NCI-H1436 treated with DMSO at 0.1 percent for 48 hours (cell line): Measurements from ENCODE around the gene LRG1.
A peak's percentile ranks its signal among the peaks of the same experiment; 100 is the strongest.
"Not testable (repeated sequence)": the region's sequence is repeated elsewhere in the genome, so short reads cannot be mapped to it uniquely, and the experiment has no call there.

Experiments
- DNase-seq: peaks from one replicate; lab custom pipeline; 2025; lab: John Stamatoyannopoulos, UW

The LRG1 gene

GRCh38 chr19:4550479-4551050, 10.7 kb upstream of the LRG1 start:
- DNase-seq = no peak

DNA sequence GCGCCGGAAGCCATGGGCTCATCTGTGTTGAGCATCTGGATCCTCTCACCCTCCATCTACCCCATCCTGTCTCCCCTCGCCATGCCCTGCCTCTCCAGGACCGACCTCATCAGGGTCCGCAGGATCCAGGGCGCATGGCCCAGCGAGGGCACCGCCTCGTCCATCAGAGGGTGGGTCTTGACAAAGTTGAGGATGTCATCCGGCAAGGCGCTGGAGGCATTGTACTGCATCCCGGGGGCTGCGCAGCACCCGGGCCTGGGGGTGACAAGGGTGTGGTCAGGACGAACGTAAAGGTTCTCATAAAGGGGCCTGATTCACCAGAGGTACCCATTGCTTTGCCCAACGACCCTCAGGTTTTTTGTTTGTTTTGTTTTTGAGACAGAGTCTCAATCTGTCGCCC, 10.2 kb upstream of the LRG1 start:
- DNase-seq = no peak

DNA sequence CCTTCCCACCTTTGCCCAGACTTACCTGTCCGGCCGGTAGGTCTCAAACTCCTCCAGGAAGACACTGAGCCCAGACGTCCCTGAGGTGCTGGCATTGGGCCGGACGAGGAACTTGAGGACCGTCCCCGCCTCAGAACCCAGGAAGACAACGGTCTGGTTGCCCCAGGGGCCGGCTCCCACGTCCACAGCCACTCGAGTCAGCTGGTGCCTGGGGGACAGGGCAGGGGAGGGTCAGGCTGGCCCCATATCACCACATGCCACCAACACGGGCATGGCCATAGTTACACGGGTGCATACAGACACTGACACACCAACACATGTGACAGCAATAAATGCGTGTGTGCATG, 8.4 kb upstream of the LRG1 start:
- no peak for DNase-seq

DNA sequence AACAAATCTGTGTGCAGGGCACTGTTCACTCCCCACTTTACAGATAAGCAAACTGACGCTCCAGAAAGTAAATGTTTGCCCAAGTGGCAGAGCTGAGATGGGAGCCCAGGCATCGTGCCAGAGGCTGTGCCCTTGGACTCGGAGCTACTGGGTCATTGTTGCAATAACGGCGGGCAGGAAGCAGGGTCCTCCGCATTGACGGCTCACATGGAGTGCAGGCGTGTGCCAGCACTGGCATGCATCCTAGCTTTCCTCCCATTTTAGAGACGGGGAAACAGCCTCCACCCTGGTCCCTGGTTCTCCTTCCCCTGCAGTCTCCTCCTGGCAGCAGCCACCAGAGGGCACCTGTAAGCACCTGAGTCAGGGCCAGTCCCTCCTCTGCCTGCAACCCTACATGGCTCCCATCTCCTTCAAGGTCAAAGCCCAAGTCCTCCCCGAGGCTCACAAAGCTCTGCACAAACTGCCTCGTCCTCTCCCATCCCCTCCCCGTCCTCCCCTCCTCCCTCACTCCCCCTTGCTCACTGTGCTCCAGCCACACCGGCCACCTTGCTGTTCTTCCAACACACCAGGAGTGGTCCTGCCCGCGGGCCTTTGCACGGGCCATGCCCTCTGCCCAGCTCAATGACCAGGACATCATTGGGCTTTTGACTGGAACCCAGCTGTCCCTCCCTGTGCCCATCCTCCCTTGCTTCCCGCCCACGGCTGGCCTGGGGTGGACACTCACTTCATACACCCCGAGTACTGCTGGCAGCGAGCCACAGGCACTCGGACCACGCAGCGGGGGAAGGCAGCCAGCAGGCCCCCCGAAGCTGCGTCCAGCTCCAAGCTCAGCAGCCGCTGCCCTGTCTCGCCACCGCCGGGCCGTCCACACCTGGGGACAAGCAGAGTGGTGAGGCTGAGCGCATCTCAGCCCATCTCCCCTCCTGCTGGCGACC, 7.7 kb upstream of the LRG1 start:
- DNase-seq = no peak

DNA sequence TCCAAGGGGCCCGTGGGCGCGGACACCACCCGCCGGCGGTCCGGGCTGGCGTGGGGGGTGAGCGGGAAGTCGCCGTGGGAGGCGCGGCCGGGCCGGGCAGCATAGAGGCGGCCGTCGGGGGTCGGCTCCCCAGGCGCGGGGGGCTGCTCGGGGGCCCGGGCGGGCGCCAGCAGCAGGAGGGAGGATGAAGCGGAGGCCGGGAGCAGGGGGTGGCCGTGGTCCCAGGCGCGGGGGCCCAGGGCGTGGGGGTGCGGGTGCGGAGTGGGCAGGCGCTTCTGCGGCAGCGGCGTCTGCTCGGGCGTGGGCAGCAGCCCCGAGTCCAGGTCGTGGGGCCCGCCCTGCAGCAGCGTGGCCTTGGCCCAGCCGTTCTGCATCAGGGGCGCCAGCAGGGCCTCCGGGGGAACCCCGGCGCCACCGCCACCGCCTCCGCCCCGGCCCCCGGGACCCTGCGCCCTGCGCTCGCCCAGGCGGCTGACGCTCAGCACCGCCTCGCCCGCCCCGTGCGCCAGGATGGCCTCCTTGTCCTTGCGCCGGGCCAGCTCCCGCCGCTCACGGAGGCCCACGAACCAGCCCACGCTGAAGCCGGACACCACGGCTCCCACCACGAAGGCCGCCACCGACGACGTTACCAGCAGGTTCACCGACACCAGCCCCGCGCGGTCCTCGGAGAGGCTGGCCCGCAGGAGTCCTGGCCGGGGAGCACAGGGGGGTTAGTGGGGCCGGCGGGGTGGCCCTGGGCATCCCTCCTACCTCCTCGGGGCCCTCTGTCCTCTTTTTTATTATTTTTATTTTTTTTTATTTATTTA, 4.2 kb upstream of the LRG1 start:
- DNase-seq = no peak

- no peak for DNase-seq
These were observed 3.3 kb upstream of the LRG1 start for GRCh38 chr19:4542896-4543841.

- DNase-seq = not testable (repeated sequence)
These were observed 1.9 kb upstream of the LRG1 start for GRCh38 chr19:4541806-4542145.

DNA sequence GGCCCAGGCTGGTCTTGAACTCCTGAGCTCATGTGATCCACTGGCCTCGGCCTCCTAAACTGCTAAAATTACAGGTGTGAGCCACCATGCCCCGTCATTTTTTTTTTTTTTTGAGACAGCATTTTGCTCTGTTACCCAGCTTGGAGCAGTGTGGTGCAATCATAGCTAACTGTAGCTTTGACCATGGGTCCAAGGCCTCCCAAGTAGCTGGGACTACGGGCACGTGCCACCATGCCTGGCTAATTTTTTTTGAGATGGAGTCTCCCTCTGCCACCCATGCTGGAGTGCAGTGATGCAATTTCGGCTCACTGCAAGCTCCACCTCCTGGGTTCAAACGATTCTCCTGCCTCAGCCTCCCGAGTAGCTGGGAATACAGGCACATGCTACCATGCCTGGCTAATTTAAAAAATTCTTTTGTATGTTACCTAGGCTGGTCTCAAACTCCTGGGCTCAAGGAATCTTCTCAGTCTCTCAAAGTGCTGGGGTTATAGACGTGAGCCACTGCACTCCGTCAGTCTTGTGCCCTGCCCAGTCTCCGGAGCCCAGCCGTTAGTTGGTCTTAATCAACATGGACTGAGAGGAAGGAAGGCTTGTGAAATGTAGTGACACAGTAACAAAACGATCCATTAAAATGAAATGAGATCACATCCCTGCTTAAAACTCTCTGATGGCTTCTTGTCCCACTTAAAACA, 1.4 kb upstream of the LRG1 start:
- DNase-seq = no peak

GRCh38 chr19:4539169-4539692, 605 bp downstream of the LRG1 start:
- no peak for DNase-seq

- DNase-seq = no peak
These were observed 1.3 kb downstream of the LRG1 start for GRCh38 chr19:4538601-4538954.

DNA sequence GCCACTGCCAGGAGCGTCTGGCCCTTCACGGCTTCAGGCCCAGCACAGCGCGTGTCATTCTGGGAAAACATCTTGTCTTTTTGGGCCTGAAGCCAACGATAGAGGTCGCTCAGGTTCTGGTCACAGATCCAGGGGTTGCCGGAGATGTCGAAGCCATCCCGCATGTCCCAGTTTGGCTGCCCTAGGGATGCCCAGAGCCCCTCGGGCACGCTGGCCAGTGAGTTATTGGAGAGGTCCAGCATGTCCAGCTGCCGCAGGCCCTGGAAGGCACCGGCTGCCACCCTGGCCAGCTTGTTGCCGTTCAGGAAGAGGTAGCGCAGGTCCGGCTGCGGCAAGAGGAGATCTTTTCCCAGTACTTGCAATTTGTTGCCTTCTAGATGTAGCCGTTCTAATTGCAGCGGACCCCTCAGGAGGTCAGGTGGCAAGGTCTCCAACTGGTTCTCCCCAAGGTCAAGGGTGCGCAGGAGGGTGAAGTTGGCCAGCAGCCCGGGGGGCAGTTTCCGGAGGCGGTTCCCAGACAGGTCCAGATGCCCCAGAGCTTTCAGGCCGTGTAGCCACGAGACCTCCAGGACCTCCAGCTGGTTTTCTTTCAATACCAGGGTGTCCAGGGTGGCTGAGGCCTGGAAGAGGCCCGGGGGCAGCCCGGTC, 1.8 kb downstream of the LRG1 start:
- DNase-seq = no peak

GRCh38 chr19:4536798-4537197, 3.0 kb downstream of the LRG1 start:
- DNase-seq = no peak

DNA sequence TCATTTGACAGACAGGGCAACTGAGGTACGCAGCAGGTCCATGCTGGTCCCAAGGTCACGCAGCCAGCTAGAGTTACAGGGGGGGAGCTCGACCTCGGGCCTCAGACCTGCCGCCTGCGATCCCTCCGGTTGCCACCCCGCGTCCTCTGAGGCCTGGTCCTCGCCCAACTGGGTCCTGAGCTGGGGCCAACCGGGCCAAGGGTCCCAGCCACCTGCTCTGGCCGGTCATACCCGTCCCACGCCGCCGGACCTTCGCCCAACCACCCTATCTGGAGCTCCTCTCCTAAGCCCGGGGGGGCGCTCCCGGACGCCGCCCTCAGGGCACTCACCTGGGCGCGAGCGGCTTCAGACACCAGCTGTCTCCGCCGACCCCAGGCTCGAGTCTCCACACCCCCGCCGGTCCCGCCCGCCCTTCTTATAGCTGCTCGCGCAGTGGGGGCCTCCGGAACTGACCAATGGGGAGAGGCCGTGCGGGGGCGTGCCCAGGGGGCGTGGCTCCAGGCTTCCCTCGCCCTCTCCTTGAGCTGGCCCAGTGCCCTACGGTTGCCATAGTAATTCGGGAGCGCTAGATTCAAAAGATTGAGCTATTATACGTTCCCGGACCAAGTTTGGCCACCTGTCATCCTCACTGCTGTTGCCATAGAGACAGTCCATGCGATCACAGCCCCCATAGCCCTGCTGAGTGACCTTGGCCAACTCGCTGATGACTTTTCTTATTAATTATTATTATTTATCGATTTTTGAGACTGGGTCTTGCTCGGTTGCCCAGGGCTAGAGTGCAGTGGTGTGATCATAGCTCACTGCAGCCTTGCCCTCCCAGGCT, 4.8 kb downstream of the LRG1 start, which contains the start of gene PLIN5:
Gene PLIN5 (minus strand): TSS at position 389 of the 823 bp plus-strand sequence. CDS start 1,150 bp downstream, outside the sequence.
- DNase-seq = peak; percentile 12

DNA sequence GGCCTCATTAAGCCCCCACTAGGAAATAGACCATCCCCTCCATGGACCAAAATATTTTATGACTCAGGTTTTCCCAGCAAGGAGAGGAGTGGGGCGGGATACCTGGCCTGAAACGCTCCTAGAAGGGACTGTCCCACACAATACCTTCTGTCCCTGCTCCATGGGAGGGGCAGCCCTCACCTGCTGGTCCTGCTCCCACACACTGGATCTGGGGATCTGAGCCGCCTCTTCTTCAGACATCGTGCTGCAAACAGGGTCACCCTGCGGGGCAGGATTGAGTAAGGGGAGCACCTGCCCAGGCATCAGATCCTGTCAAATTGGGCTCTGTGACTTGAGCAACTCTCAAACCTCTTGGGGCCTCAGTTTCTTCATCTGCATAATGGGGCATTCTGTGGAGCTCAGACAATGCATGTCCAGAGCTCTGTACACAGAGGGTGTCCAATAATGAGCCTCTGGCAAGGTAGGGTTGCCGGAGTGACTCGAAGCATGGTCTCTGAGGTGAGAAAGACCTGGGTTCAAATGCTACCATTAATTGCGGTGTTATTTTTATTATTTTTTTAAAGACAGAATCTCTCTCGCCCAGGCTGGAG, 5.9 kb downstream of the LRG1 start:
- DNase-seq = no peak

- no peak for DNase-seq
These were observed 6.5 kb downstream of the LRG1 start for GRCh38 chr19:4533334-4533733.

- DNase-seq = no peak
These were observed 8.2 kb downstream of the LRG1 start for GRCh38 chr19:4531562-4532165.

- DNase-seq = no peak
These were observed 9.8 kb downstream of the LRG1 start for GRCh38 chr19:4529924-4530522.

DNA sequence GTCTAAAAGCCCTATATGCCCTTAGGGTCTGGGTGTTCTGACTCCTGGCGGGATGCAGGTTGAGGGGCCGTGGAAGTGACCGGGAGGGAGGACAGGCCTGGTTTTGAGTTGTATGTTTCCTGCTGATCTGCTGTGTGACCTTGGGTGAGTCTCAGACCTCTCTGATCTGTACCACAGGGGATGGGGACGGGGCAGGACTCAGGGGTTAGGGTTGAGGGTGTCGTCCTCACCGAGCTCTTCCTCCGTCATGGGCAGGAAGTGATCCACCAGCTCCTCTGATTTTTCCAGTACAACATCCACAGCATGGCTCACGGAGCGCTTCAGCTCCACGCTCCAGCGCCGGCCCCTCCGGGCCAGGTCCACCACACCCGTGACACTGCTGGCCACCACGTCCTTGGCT, 11.0 kb downstream of the LRG1 start:
- DNase-seq = no peak
